GM21423 (cell line): ENCODE results near the gene UBR4.

ENCODE experiments used
- ATAC-seq: cut with Tn5 transposase; IDR thresholded peaks from one replicate; pipeline ENCODE4 v1.9.1; 2021; ENCODE audit warnings: mild to moderate bottlenecking, moderate library complexity; ENCODE audit not compliant: unreplicated experiment

The UBR4 gene

GRCh38 chr1:19074361-19074901 lies 135.6 kb downstream of the UBR4 start:
- no peak for ATAC-seq

- no peak for ATAC-seq
Observed at GRCh38 chr1:19073311-19074186, 136.5 kb downstream of the UBR4 start.

GRCh38 chr1:19072285-19072981 lies 137.6 kb downstream of the UBR4 start:
- ATAC-seq, result no peak

- no peak for ATAC-seq
Observed at GRCh38 chr1:19071674-19072281, 138.3 kb downstream of the UBR4 start.

- no peak for ATAC-seq
Observed at GRCh38 chr1:19070891-19071621, 139.0 kb downstream of the UBR4 start.

- no peak for ATAC-seq
Observed at GRCh38 chr1:19070197-19070651, 139.8 kb downstream of the UBR4 start.

GRCh38 chr1:19068639-19069276 lies 141.3 kb downstream of the UBR4 start:
- ATAC-seq, result no peak

- no peak for ATAC-seq
Observed at GRCh38 chr1:19067912-19068638, 142.0 kb downstream of the UBR4 start.

GRCh38 chr1:19067182-19067911 lies 142.7 kb downstream of the UBR4 start:
- no peak for ATAC-seq

- ATAC-seq, result no peak
Observed at GRCh38 chr1:19066874-19067181, 143.2 kb downstream of the UBR4 start.

GRCh38 chr1:19066248-19066873 lies 143.7 kb downstream of the UBR4 start:
- ATAC-seq, result no peak

GRCh38 chr1:19065526-19066247 lies 144.4 kb downstream of the UBR4 start:
- ATAC-seq, result no peak

- no peak for ATAC-seq
Observed at GRCh38 chr1:19064906-19065450, 145.1 kb downstream of the UBR4 start.

- ATAC-seq, result no peak
Observed at GRCh38 chr1:19063122-19063521, 146.9 kb downstream of the UBR4 start.

- no peak for ATAC-seq
Observed at GRCh38 chr1:19062258-19063029, 147.6 kb downstream of the UBR4 start.

- no peak for ATAC-seq
Observed at GRCh38 chr1:19061798-19062197, 148.3 kb downstream of the UBR4 start.

GRCh38 chr1:19061343-19061742 lies 148.7 kb downstream of the UBR4 start:
- no peak for ATAC-seq
